Breast epithelium (tissue), 3 donors: ENCODE data around the gene DNAJC16.

Experiments used
- CTCF ChIP-seq, 3 donors: fragments of 450-650 bp; IDR thresholded peaks; one replicate each; pipeline ENCODE4 v1.5.1; 2016 to 2017; ENCODE audit warnings: antibody characterized with exemption in 3 of 3, mild to moderate bottlenecking in 3 of 3, moderate library complexity in 3 of 3
- POLR2A ChIP-seq: fragments of 450-650 bp; IDR thresholded peaks from one replicate; pipeline ENCODE4 v1.6.1; 2016; ENCODE audit warnings: antibody characterized with exemption, mild to moderate bottlenecking, moderate library complexity

GRCh38 chr1:15573477-15573876 is 46.8 kb downstream of the DNAJC16 start:
- TF ChIP-seq CTCF (IDR thresholded peaks at IDR 0.05) (no peak), POLR2A (no peak)
